Mesenchymal stem cell (in vitro differentiated cells and primary cell): ENCODE measurements around the gene ACE.
A peak's percentile ranks its signal among the peaks of the same experiment; 100 is the strongest.

Source experiments
- DNase-seq: peaks from one replicate; pipeline ENCODE4 v3.0.0-alpha.2; 2013
- H2AFZ ChIP-seq: one replicate; pipeline ENCODE4 v1.6.1; 2013; ENCODE audit warnings: low read depth, mild to moderate bottlenecking, control low read depth, inconsistent platforms, low read length, moderate library complexity
- H2AK5ac ChIP-seq: 2 replicates; pipeline ENCODE4 v1.6.1; 2013; ENCODE audit warnings: low read length, moderate library complexity, mild to moderate bottlenecking, inconsistent platforms; ENCODE audit not compliant: severe bottlenecking
- H2BK120ac ChIP-seq: one replicate; pipeline ENCODE4 v1.6.1; 2013; ENCODE audit warnings: low read depth, mild to moderate bottlenecking, inconsistent platforms, low read length, moderate library complexity
- H2BK12ac ChIP-seq, 2 experiments: one replicate each; pipeline ENCODE4 v1.6.1; 2013; ENCODE audit warnings: inconsistent platforms in 2 of 2, low read length in 2 of 2, mild to moderate bottlenecking in 2 of 2, moderate library complexity in 2 of 2, control low read depth in 1 of 2
- H2BK15ac ChIP-seq: one replicate; pipeline ENCODE4 v1.6.1; 2013; ENCODE audit warnings: mild to moderate bottlenecking, low read depth, inconsistent platforms; ENCODE audit not compliant: poor library complexity, severe bottlenecking
- H2BK5ac ChIP-seq: 2 replicates; pipeline ENCODE4 v1.6.1; 2013; ENCODE audit warnings: low read depth, mild to moderate bottlenecking, low read length, control low read depth, inconsistent platforms; ENCODE audit not compliant: poor library complexity, severe bottlenecking
- H3K14ac ChIP-seq, 2 experiments: one replicate each; pipeline ENCODE4 v1.6.1; 2013; ENCODE audit warnings: inconsistent platforms in 2 of 2, low read length in 2 of 2, control low read depth in 1 of 2, mild to moderate bottlenecking in 1 of 2, moderate library complexity in 1 of 2
- H3K18ac ChIP-seq, 2 experiments: one replicate each; pipeline ENCODE4 v1.6.1; 2013; ENCODE audit warnings: inconsistent platforms in 2 of 2, low read length in 2 of 2, control low read depth in 1 of 2, low read depth in 1 of 2, mild to moderate bottlenecking in 1 of 2
- H3K23ac ChIP-seq, 2 experiments: one replicate each; pipeline ENCODE4 v1.6.1; 2013; ENCODE audit warnings: inconsistent platforms in 2 of 2, low read length in 2 of 2, mild to moderate bottlenecking in 2 of 2, moderate library complexity in 2 of 2, control low read depth in 1 of 2
- H3K27ac ChIP-seq: 2 replicates; pipeline ENCODE4 v1.5.1; 2013; ENCODE audit warnings: mild to moderate bottlenecking, moderate library complexity, low read length, control low read depth, inconsistent platforms; ENCODE audit not compliant: poor library complexity, severe bottlenecking
- H3K27me3 ChIP-seq, 2 experiments: 2 replicates each; pipeline versions ENCODE4 v1.6.1 to v1.7.0; 2013; ENCODE audit warnings: low read length in 2 of 2, mild to moderate bottlenecking in 2 of 2, moderate library complexity in 2 of 2, control low read depth in 1 of 2, inconsistent platforms in 1 of 2; ENCODE audit not compliant: control insufficient read depth in 1 of 2, insufficient read depth in 1 of 2
- H3K36me3 ChIP-seq, 2 experiments: 2 replicates each; pipeline versions ENCODE4 v1.6.1 to v1.7.0; 2013; ENCODE audit warnings: low read length in 2 of 2, control low read depth in 1 of 2, inconsistent platforms in 1 of 2, low read depth in 1 of 2, mild to moderate bottlenecking in 1 of 2; ENCODE audit not compliant: insufficient read depth in 2 of 2, control insufficient read depth in 1 of 2
- H3K4ac ChIP-seq, 2 experiments: one replicate each; pipeline ENCODE4 v1.6.1; 2013; ENCODE audit warnings: inconsistent platforms in 2 of 2, low read length in 2 of 2, mild to moderate bottlenecking in 2 of 2, moderate library complexity in 2 of 2, control low read depth in 1 of 2, low read depth in 1 of 2
- H3K4me1 ChIP-seq: 2 replicates; pipeline ENCODE4 v1.6.1; 2013; ENCODE audit warnings: low read depth, low read length, control low read depth; ENCODE audit not compliant: control insufficient read depth, insufficient read depth
- H3K4me2 ChIP-seq: 2 replicates; pipeline ENCODE4 v1.6.1; 2013; ENCODE audit warnings: low read length, mild to moderate bottlenecking, inconsistent platforms; ENCODE audit not compliant: poor library complexity, severe bottlenecking
- H3K4me3 ChIP-seq, 2 experiments: 2 replicates each; pipeline versions ENCODE4 v1.5.1 to v1.7.0; 2013; ENCODE audit warnings: low read length in 2 of 2, mild to moderate bottlenecking in 2 of 2, control low read depth in 1 of 2, low read depth in 1 of 2; ENCODE audit not compliant: insufficient read depth in 1 of 2
- H3K79me1 ChIP-seq: replicated peaks from 2 replicates; pipeline ENCODE4 v1.6.1; 2013; ENCODE audit warnings: mild to moderate bottlenecking, control low read depth, low read length, inconsistent platforms; ENCODE audit not compliant: poor library complexity, severe bottlenecking
- H3K9ac ChIP-seq: 2 replicates; pipeline ENCODE4 v1.7.0; 2013; ENCODE audit warnings: mild to moderate bottlenecking, low read length, moderate library complexity
- H3K9me3 ChIP-seq: 2 replicates; pipeline ENCODE4 v1.7.0; 2013; ENCODE audit warnings: mild to moderate bottlenecking, low read length; ENCODE audit not compliant: control insufficient read depth
- H4K8ac ChIP-seq: one replicate; pipeline ENCODE4 v1.6.1; 2013; ENCODE audit warnings: inconsistent platforms, mild to moderate bottlenecking, low read length, moderate library complexity
- H4K91ac ChIP-seq: one replicate; pipeline ENCODE4 v1.6.1; 2013; ENCODE audit warnings: mild to moderate bottlenecking, low read length, inconsistent platforms
- WGBS: methylation state at CpG from one replicate; pipeline ENCODE4 v1.1.7; 2013; ENCODE audit warnings: mixed read lengths; 5-methylcytosine and 5-hydroxymethylcytosine counted together

Gene ACE

DNA sequence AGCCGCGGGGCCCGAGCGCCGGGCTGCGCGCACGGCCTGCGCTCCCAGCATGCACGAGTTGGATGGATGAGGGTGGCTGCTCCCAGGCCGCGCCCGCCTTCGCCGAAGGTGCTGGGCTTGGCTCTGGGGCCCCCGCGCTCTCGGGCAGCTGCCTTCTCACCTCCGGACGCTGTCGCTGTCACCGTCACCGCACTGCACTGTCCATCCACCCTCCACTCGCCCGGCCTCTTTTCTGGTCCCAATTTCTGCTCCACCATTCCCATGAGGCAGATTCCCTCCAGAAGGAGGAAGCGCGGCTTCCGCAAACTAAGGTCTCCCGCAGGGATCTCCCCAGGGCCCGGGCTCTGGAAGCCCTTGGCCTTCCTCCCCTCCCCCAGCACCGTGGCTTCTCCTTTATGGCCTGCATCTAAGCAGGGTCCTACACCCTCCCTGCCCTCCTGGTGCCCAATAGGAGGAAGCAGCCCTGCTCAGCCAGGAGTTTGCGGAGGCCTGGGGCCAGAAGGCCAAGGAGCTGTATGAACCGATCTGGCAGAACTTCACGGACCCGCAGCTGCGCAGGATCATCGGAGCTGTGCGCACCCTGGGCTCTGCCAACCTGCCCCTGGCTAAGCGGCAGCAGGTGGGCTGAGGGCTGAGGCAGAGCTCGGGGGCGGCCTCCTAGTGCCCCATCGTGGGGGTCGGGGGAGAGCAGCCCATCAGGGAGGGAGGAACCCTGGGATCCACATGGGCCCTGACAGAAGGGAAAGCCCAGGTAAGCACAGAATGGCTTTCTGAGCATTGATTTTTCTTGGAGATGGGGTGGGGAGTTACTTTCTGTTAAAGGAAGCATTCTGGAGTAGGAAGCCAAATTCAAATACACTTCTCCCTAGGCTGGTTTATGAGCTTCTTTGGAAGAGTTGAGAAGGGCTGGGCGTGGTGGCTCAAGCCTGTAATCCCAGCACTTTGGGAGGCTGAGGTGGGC lies 899 bp downstream of the ACE start:
- H3K18ac ChIP-seq = peak overlapping the region in 1 of 2 experiments; percentile 58
- H2AFZ ChIP-seq = no peak overlapping the region
- H2AK5ac ChIP-seq = no peak overlapping the region
- H3K27ac ChIP-seq = no peak overlapping the region
- H3K14ac ChIP-seq = peak overlapping the region in 1 of 2 experiments; percentile 31
- H3K4me2 ChIP-seq = peak overlapping the region; percentile 92
- 19% methylated on average over 39 of the region's 44 CpGs for WGBS
- H3K27me3 ChIP-seq = peaks cover 0 to 46% of the 10 kb centered on the region in 2 experiments
- no peak overlapping the region for H2BK120ac ChIP-seq
- peak overlapping the region; percentile 29 for H4K91ac ChIP-seq
- peak overlapping the region; percentile 35 for H2BK15ac ChIP-seq
- no peak overlapping the region for H4K8ac ChIP-seq
- DNase-seq = peak; percentile 22
- H3K4me3 ChIP-seq = peak overlapping the region; percentile 49 to 84
- no peak overlapping the region for H3K4ac ChIP-seq
- no peak overlapping the region for H2BK5ac ChIP-seq
- peak overlapping the region in 1 of 2 experiments; percentile 23 for H3K23ac ChIP-seq
- peaks cover 37% of the 10 kb centered on the region for H3K4me1 ChIP-seq
- H3K36me3 ChIP-seq = peaks cover 0 to 31% of the 10 kb centered on the region in 2 experiments
- no peaks in the 10 kb centered on the region for H3K79me1 ChIP-seq
- H2BK12ac ChIP-seq = no peak overlapping the region
- H3K9me3 ChIP-seq = no peaks in the 10 kb centered on the region
- H3K9ac ChIP-seq = peak overlapping the region; percentile 68

DNA sequence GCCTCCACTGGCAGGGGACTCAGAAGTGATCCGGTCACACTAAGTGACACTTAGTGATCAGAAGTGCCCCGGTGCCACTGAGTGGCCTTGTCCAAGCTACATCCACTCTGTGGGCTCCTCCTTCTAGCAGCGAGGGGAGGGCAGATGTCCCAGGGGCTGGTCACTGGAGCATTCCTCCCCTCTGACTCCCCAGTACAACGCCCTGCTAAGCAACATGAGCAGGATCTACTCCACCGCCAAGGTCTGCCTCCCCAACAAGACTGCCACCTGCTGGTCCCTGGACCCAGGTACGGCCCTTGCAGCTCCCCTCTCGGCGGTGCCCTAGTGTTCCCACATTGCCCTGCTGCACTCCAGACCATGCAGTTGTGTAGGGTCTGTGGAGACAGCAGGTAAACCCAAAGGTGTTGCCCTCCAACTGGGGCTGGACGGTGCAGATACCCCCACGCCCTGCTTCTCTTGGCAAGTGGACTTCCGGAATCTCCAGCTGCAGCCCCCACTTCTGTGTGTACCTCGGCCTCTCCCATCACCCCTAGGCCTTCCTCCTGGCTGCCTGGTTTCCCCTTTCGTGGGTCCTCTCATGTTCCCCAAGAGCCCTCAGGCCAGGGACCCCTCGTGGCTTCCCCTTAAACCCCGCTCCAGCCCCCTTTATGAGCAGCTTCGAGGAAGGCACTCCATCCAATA lies 2.1 kb downstream of the ACE start:
- peaks cover 0 to 46% of the 10 kb centered on the region in 2 experiments for H3K27me3 ChIP-seq
- H3K9ac ChIP-seq = peak overlapping the region; percentile 68

GRCh38 chr17:63479495-63480184 lies 2.8 kb downstream of the ACE start:
- H3K4me1 ChIP-seq = peaks cover 37% of the 10 kb centered on the region

More for the DNA sequence above, 2.1 kb downstream of the ACE start:
- Histone ChIP-seq H2AFZ (no peak overlapping the region), H3K23ac (no peak overlapping the region), H3K4ac (no peak overlapping the region), H3K4me1 (peaks cover 37% of the 10 kb centered on the region), H4K91ac (no peak overlapping the region), H3K9me3 (no peaks in the 10 kb centered on the region), H2BK15ac (no peak overlapping the region), H2BK5ac (no peak overlapping the region), H3K79me1 (no peaks in the 10 kb centered on the region), H2BK120ac (no peak overlapping the region), H3K14ac (no peak overlapping the region), H3K36me3 (peaks cover 0 to 41% of the 10 kb centered on the region in 2 experiments), H3K4me2 (no peak overlapping the region), H2AK5ac (no peak overlapping the region), H2BK12ac (no peak overlapping the region), H4K8ac (no peak overlapping the region), H3K18ac (no peak overlapping the region), H3K4me3 (peak overlapping the region in 1 of 2 experiments; percentile 84), H3K27ac (no peak overlapping the region)
- peak; percentile 90 for DNase-seq
- 48% methylated on average over 16 of the region's 16 CpGs for WGBS

More at GRCh38 chr17:63479495-63480184, 2.8 kb downstream of the ACE start:
- peak overlapping the region; percentile 51 for H3K9ac ChIP-seq
- H3K36me3 ChIP-seq = peaks cover 0 to 48% of the 10 kb centered on the region in 2 experiments
- no peak overlapping the region for H4K91ac ChIP-seq
- H3K27me3 ChIP-seq = peaks cover 0 to 46% of the 10 kb centered on the region in 2 experiments
- H2BK15ac ChIP-seq = no peak overlapping the region
- no peak overlapping the region for H3K27ac ChIP-seq
- H3K23ac ChIP-seq = no peak overlapping the region
- H2AFZ ChIP-seq = no peak overlapping the region
- no peak overlapping the region for H3K18ac ChIP-seq
- peak overlapping the region in 1 of 2 experiments; percentile 17 for H2BK12ac ChIP-seq
- no peak overlapping the region for H2BK120ac ChIP-seq
- no peaks in the 10 kb centered on the region for H3K79me1 ChIP-seq
- peak; percentile 16 for DNase-seq
- H3K4ac ChIP-seq = no peak overlapping the region
- H2AK5ac ChIP-seq = no peak overlapping the region
- H3K4me2 ChIP-seq = no peak overlapping the region
- no peak overlapping the region for H2BK5ac ChIP-seq
- H3K9me3 ChIP-seq = no peaks in the 10 kb centered on the region
- H4K8ac ChIP-seq = no peak overlapping the region
- WGBS = 91% methylated on average over 17 of the region's 17 CpGs
- H3K14ac ChIP-seq = peak overlapping the region in 1 of 2 experiments; percentile 28
- H3K4me3 ChIP-seq = no peak overlapping the region
